ENCODE data around the gene STOML3. TPM values are rescaled to one million over a fixed set of nuclear protein-coding genes. Genes with fewer than 3 reads are reported as not detected.
"Not testable (repeated sequence)": the region's sequence is repeated elsewhere in the genome, so short reads cannot be mapped to it uniquely, and the experiment has no call there.

Gene STOML3
- total RNA-seq, 1 experiment from 2014 or later: not detected

DNA sequence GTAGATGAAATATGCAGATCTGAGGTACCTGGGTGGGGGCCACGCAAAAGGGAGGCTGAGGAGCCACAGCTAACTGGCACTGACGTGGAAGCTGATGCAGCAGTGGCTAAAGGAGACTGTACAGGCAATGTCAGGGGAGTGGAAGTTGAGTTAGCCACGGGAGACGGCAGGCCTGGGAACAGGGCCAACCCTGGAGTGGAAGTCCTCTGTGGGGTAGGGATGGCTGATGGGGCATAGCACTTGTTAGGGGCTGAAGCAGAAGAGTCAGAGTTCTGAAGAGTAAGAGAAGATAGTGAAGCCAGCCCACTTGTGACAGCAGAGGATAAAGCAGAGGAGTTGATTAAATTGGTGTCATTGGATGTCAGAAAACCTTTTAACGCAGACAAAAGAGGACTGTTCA, 22.8 kb upstream of the STOML3 start:
- H3K9me3 ChIP-seq: no peaks in the 10 kb centered on the region
- no peak overlapping the region for H3K4me3 ChIP-seq
- no peaks in the 10 kb centered on the region for H3K27me3 ChIP-seq
- peaks cover 52% of the 10 kb centered on the region for H3K36me3 ChIP-seq
- no peak for DNase-seq

- Histone ChIP-seq H3K4me3 (no peak overlapping the region), H3K27me3 (no peaks in the 10 kb centered on the region), H3K9me3 (no peaks in the 10 kb centered on the region), H3K36me3 (peaks cover 52% of the 10 kb centered on the region)
- DNase-seq: no peak
Observed at GRCh38 chr13:39012608-39013007, 22.0 kb upstream of the STOML3 start.

DNA sequence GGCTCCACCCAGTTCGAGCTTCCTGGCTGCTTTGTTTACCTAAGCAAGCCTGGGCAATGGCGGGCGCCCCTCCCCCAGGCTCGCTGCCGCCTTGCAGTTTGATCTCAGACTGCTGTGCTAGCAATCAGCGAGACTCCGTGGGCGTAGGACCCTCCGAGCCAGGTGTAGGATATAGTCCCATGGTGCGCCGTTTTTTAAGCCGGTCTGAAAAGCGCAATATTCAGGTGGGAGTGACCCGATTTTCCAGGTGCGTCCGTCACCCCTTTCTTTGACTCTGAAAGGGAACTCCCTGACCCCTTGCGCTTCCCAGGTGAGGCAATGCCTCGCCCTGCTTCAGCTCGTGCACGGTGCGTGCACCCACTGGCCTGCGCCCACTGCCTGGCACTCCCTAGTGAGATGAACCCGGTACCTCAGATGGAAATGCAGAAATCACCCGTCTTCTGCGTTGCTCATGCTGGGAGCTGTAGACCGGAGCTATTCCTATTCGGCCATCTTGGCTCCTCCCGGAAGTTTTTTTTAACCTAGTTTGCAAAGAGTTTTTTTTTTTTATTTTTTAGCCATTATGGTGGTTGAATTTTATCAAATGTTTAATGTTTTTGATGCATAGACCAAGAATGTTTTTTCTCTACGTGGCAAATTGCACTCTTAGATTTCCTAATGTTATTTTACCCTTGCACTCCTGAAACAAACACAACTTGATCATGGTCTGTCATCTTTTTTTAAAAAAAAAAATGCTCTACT, 15.9 kb upstream of the STOML3 start:
- not testable (repeated sequence) for H3K4me3 ChIP-seq, DNase-seq, H3K9me3 ChIP-seq, H3K27me3 ChIP-seq
- peaks cover 12% of the 10 kb centered on the region for H3K36me3 ChIP-seq

GRCh38 chr13:38998739-38999138, 8.1 kb upstream of the STOML3 start:
- Histone ChIP-seq H3K4me3 (no peak overlapping the region), H3K36me3 (no peaks in the 10 kb centered on the region), H3K27me3 (no peaks in the 10 kb centered on the region), H3K9me3 (no peaks in the 10 kb centered on the region)
- no peak for DNase-seq

DNA sequence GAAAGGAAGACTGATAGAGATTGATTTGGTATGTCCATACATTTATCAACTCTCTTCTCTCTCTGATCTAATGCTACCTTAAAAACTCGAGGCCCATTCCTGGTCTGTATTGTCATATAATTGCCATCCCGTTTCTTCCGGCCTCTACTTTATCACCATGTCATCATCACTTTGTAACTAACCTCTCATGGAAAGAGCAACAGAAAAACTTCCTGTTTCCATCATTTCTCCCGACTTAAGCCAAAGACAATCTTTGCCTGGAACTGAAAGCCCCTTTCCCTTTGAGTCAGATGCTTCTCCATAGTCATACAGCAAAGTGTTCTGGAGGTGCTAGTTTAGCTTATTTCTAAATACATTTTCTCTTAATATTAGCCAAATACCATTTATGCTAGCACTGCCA, 2.8 kb upstream of the STOML3 start:
- H3K4me3 ChIP-seq: no peak overlapping the region
- no peaks in the 10 kb centered on the region for H3K27me3 ChIP-seq
- no peak for DNase-seq
- H3K36me3 ChIP-seq: no peaks in the 10 kb centered on the region
- H3K9me3 ChIP-seq: no peaks in the 10 kb centered on the region

- no peaks in the 10 kb centered on the region for H3K36me3 ChIP-seq
- no peak overlapping the region for H3K4me3 ChIP-seq
- no peak for DNase-seq
- H3K27me3 ChIP-seq: 0 out of 2 replicates have a peak, but pooled peaks cover 6% of the 10 kb centered on the region
- peaks cover 5% of the 10 kb centered on the region; the same call in 1 of the 2 replicates for H3K9me3 ChIP-seq
Observed at GRCh38 chr13:38981096-38981495, 9.5 kb downstream of the STOML3 start.

GRCh38 chr13:38980750-38981078, 9.9 kb downstream of the STOML3 start:
- no peak for DNase-seq
- Histone ChIP-seq H3K27me3 (0 out of 2 replicates have a peak, but pooled peaks cover 6% of the 10 kb centered on the region), H3K4me3 (no peak overlapping the region), H3K36me3 (no peaks in the 10 kb centered on the region), H3K9me3 (peaks cover 5% of the 10 kb centered on the region; the same call in 1 of the 2 replicates)

GRCh38 chr13:38979891-38980749, 10.5 kb downstream of the STOML3 start:
- Histone ChIP-seq H3K36me3 (no peaks in the 10 kb centered on the region), H3K9me3 (peaks cover 5% of the 10 kb centered on the region; the same call in 1 of the 2 replicates)
- DNase-seq: no peak

DNA sequence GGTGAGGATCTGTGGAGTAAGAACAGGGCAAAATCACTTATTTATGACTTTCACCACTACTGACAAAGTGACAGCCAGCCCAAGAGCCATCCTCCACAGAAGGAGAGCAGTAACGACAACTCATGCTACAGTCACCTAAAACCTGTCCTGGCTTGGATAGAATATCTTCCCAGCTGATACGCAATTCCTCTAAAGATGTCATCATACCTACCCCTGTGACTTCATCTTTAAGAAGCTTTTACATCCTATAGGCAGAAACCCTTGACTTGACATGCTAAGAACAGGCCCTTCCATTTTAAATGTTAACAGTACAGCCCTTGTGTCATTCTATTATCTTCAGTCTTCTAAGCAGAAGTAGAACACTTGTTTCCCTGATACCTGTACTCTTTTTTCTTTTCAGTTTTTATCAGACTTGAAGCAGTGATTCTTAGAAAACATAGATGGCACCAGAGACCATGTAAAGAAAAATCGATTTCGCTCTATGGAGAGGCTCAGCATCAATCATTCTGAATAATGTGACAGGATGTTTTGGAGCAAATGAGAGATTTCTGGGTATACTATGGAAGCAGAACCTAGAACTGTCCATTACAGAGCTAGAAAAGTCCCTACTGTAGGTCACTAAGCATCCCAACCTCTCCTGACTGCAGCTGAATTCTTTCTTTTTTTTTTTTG, 20.1 kb downstream of the STOML3 start:
- no peak overlapping the region for H3K4me3 ChIP-seq
- H3K27me3 ChIP-seq: peaks cover 3% of the 10 kb centered on the region; the same call in 1 of the 2 replicates
- H3K36me3 ChIP-seq: no peaks in the 10 kb centered on the region
- no peak for DNase-seq
- H3K9me3 ChIP-seq: no peaks in the 10 kb centered on the region

More at GRCh38 chr13:38979891-38980749, 10.5 kb downstream of the STOML3 start:
- no peak overlapping the region for H3K4me3 ChIP-seq
- 0 out of 2 replicates have a peak, but pooled peaks cover 6% of the 10 kb centered on the region for H3K27me3 ChIP-seq

GRCh38 chr13:38969187-38969586, 21.4 kb downstream of the STOML3 start:
- Histone ChIP-seq H3K9me3 (no peaks in the 10 kb centered on the region), H3K4me3 (no peak overlapping the region), H3K36me3 (no peaks in the 10 kb centered on the region), H3K27me3 (peaks cover 3% of the 10 kb centered on the region; the same call in 1 of the 2 replicates)
- DNase-seq: no peak

GRCh38 chr13:38967446-38967845, 23.2 kb downstream of the STOML3 start:
- H3K4me3 ChIP-seq: no peak overlapping the region
- H3K27me3 ChIP-seq: peaks cover 3% of the 10 kb centered on the region; the same call in 1 of the 2 replicates
- no peak for DNase-seq
- H3K9me3 ChIP-seq: no peaks in the 10 kb centered on the region
- H3K36me3 ChIP-seq: no peaks in the 10 kb centered on the region

DNA sequence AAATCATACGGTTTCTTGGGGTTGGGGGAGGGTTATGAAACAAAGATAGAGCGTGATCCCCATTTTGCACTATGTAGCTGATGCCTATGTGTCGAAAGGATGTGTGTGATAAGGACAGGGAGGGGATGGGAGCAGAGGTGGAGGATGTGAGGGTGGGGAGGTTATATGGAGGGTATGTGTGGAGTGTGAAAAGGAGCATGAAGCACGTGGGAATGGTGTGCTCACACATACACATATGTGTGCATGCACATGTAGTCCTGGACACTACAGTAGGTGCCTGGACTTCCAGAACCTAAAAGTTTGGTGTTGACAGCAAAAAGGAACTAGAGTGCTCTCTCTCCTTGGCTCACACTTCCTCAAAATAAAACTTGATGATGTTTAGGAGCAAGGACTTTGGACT, 25.4 kb downstream of the STOML3 start:
- H3K36me3 ChIP-seq: no peaks in the 10 kb centered on the region
- no peak overlapping the region for H3K4me3 ChIP-seq
- peaks cover 2% of the 10 kb centered on the region; the same call in 1 of the 2 replicates for H3K9me3 ChIP-seq
- H3K27me3 ChIP-seq: peaks cover 3% of the 10 kb centered on the region; the same call in 1 of the 2 replicates
- DNase-seq: no peak

DNA sequence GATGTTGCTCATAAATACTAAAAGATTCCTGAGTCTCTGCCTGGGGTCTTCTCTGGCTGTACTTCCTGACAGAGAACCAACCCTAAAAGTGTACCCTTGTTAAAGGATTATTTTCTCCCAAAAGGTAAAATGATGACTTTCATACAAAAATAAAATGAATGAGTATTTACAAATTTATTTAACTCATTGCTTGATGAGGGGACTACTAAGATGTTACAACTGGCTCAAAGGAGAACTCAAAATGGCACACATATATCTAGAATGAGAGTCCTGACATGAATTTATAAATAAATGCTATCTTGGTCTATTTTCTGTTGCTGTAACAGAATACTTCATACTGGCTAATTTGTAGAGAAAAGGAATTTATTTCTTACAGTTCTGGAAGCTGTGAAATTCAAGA, 30.5 kb downstream of the STOML3 start:
- H3K9me3 ChIP-seq: peaks cover 2% of the 10 kb centered on the region; the same call in 1 of the 2 replicates

GRCh38 chr13:38957794-38958592, 32.6 kb downstream of the STOML3 start:
- Histone ChIP-seq H3K36me3 (no peaks in the 10 kb centered on the region), H3K4me3 (no peak overlapping the region), H3K9me3 (peaks cover 2% of the 10 kb centered on the region; the same call in 1 of the 2 replicates), H3K27me3 (no peaks in the 10 kb centered on the region)
- no peak for DNase-seq

More for the DNA sequence above, 30.5 kb downstream of the STOML3 start:
- DNase-seq: no peak
- Histone ChIP-seq H3K27me3 (no peaks in the 10 kb centered on the region), H3K4me3 (no peak overlapping the region), H3K36me3 (no peaks in the 10 kb centered on the region)

- Histone ChIP-seq H3K27me3 (no peaks in the 10 kb centered on the region), H3K4me3 (no peak overlapping the region), H3K36me3 (no peaks in the 10 kb centered on the region), H3K9me3 (peaks cover under 1% of the 10 kb centered on the region; the same call in 1 of the 2 replicates)
- no peak for DNase-seq
Observed at GRCh38 chr13:38954844-38955243, 35.8 kb downstream of the STOML3 start.

- Histone ChIP-seq H3K36me3 (no peaks in the 10 kb centered on the region), H3K4me3 (no peak overlapping the region), H3K27me3 (no peaks in the 10 kb centered on the region), H3K9me3 (peaks cover 5% of the 10 kb centered on the region; the same call in 1 of the 2 replicates)
- DNase-seq: no peak
Observed at GRCh38 chr13:38954291-38954690, 36.3 kb downstream of the STOML3 start.

Data from MG63 (cell line).